Fibroblast of mammary gland (primary cell): ENCODE results near the gene EFR3B.

Experiments
- DNase-seq: peaks from one replicate; pipeline ENCODE4 v3.0.0-alpha.2; 2010; ENCODE audit warnings: low read depth
- H3K4me3 ChIP-seq: 2 replicates; pipeline ENCODE4 v1.5.1; 2011; ENCODE audit warnings: low read depth, mild to moderate bottlenecking, low read length, moderate library complexity; ENCODE audit not compliant: control insufficient read depth
- CTCF ChIP-seq: conservative IDR thresholded peaks from 2 replicates; pipeline ENCODE4 v1.5.1; 2011; ENCODE audit warnings: low read depth, low read length, inconsistent platforms; ENCODE audit not compliant: control insufficient read depth, insufficient read depth

Gene EFR3B

GRCh38 chr2:25055376-25055920 is 13.6 kb downstream of the EFR3B start:
- DNase-seq = no peak
- no peak for TF ChIP-seq CTCF
- no peak overlapping the region for H3K4me3 ChIP-seq

GRCh38 chr2:25056098-25056821 is 14.4 kb downstream of the EFR3B start:
- TF ChIP-seq CTCF = no peak
- no peak for DNase-seq
- no peak overlapping the region for H3K4me3 ChIP-seq

GRCh38 chr2:25062511-25062917 is 20.6 kb downstream of the EFR3B start:
- no peak for DNase-seq
- H3K4me3 ChIP-seq = no peak overlapping the region
- no peak for TF ChIP-seq CTCF

GRCh38 chr2:25063876-25064660 is 22.2 kb downstream of the EFR3B start:
- H3K4me3 ChIP-seq = no peak overlapping the region
- no peak for DNase-seq
- TF ChIP-seq CTCF = no peak

GRCh38 chr2:25065768-25066167 is 23.9 kb downstream of the EFR3B start:
- H3K4me3 ChIP-seq = no peak overlapping the region
- no peak for TF ChIP-seq CTCF
- no peak for DNase-seq

GRCh38 chr2:25066455-25066854 is 24.6 kb downstream of the EFR3B start:
- H3K4me3 ChIP-seq = no peak overlapping the region
- DNase-seq = no peak
- no peak for TF ChIP-seq CTCF
